ENCODE data around the gene BBIP1. TPM values are rescaled to one million over a fixed set of nuclear protein-coding genes. Genes with fewer than 3 reads are reported as not detected.

BBIP1 gene
- total RNA-seq, 2 donors from 2014 or later: 18.2 to 23.1 TPM

DNA sequence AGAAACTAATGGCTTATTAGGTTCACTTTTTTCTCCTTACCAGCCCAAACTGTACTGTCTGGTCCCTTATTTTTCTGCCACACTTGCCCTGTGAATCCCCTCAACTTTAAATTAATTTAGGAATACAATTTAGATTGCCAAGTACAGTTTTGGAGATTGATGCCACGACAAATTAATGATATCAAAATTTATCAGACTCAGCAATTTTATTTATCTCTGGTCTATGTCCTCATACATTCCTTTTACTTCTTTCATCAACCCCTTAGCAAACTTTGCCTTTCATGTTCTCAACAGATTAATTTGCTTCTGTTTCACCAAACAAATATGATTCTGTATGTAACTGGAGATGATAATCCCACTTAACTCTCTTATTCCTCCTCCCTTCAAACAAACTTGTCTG is 38.6 kb upstream of the BBIP1 start:
- H3K9me3 ChIP-seq: no peaks in the 10 kb centered on the region
- no peak for TF ChIP-seq CTCF (IDR thresholded peaks at IDR 0.05)
- H3K27me3 ChIP-seq: no peaks in the 10 kb centered on the region
- no peaks in the 10 kb centered on the region for H3K36me3 ChIP-seq
- no peak for DNase-seq (ENCODE audit: low spot score)
- no peak overlapping the region for H3K27ac ChIP-seq
- no peak overlapping the region for H3K4me3 ChIP-seq
- H3K4me1 ChIP-seq: peaks cover 0 to 13% of the 10 kb centered on the region in 2 donors

GRCh38 chr10:110951381-110951780 is 32.4 kb upstream of the BBIP1 start:
- H3K27ac ChIP-seq: no peak overlapping the region
- no peaks in the 10 kb centered on the region for H3K27me3 ChIP-seq
- H3K36me3 ChIP-seq: no peaks in the 10 kb centered on the region
- H3K9me3 ChIP-seq: no peaks in the 10 kb centered on the region
- DNase-seq (ENCODE audit: low spot score): no peak
- H3K4me1 ChIP-seq: no peaks in the 10 kb centered on the region
- no peak overlapping the region for H3K4me3 ChIP-seq
- no peak for TF ChIP-seq CTCF (IDR thresholded peaks at IDR 0.05)

DNA sequence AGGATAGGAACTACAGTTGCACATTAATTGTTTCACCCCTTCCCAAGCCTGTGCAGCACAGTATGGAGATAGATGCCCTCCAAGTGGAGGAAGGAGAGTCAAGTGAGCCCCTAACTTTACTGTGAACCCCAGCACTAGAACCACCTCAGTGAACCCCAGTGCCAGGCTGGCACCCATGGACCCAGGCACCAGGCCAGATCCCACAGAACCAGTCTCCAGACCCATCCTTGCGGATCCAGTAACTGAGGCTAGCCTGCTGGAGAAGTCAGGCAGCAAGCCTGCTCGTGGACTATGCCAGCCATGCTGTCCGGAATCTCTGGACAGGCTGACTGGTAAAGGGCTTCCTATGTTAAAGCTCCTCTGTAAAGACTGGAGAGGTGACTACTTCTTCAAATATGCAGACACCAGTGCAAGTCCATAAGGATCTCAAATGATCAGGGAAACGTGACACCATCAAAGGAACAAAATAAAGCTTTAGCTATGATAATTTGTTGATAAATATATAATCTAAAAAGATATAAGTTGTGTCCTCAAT is 28.1 kb upstream of the BBIP1 start:
- Histone ChIP-seq H3K27me3 (no peaks in the 10 kb centered on the region), H3K27ac (no peak overlapping the region), H3K9me3 (no peaks in the 10 kb centered on the region), H3K4me1 (peaks cover 0 to 11% of the 10 kb centered on the region in 2 donors), H3K36me3 (no peaks in the 10 kb centered on the region), H3K4me3 (no peak overlapping the region)
- DNase-seq (ENCODE audit: low spot score): no peak
- TF ChIP-seq CTCF (IDR thresholded peaks at IDR 0.05): no peak

GRCh38 chr10:110946496-110946895 is 27.5 kb upstream of the BBIP1 start:
- no peak for TF ChIP-seq CTCF (IDR thresholded peaks at IDR 0.05)
- Histone ChIP-seq H3K27ac (no peak overlapping the region), H3K36me3 (no peaks in the 10 kb centered on the region), H3K4me1 (peaks cover 0 to 11% of the 10 kb centered on the region in 2 donors), H3K9me3 (no peaks in the 10 kb centered on the region), H3K4me3 (no peak overlapping the region), H3K27me3 (no peaks in the 10 kb centered on the region)
- DNase-seq (ENCODE audit: low spot score): no peak

GRCh38 chr10:110944792-110945396 is 25.9 kb upstream of the BBIP1 start:
- H3K4me3 ChIP-seq: no peak overlapping the region
- H3K36me3 ChIP-seq: no peaks in the 10 kb centered on the region
- no peak for TF ChIP-seq CTCF (IDR thresholded peaks at IDR 0.05)
- no peaks in the 10 kb centered on the region for H3K9me3 ChIP-seq
- no peaks in the 10 kb centered on the region for H3K27me3 ChIP-seq
- no peak overlapping the region for H3K27ac ChIP-seq
- DNase-seq (ENCODE audit: low spot score): no peak
- H3K4me1 ChIP-seq: peaks cover 0 to 11% of the 10 kb centered on the region in 2 donors

DNA sequence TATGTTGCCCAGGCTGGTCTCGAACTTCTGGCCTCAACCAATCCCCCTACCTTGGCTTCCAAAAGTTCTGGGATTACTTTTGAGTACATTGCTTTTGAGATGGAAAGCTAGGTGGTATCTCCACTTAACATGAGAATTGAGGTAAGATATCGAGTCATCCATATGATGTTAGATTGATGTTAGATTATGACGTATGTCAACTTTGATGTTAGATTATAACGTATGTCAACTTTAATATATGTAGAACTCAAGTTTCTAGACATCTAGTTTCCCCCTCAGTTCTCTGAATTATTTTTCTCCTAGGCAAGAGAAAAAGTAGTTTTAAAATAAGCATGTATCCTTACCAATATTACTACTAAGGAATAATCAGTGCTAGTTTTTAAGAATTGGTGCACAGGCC is 20.4 kb upstream of the BBIP1 start:
- Histone ChIP-seq H3K27ac (no peak overlapping the region), H3K9me3 (no peaks in the 10 kb centered on the region), H3K4me1 (no peaks in the 10 kb centered on the region), H3K4me3 (no peak overlapping the region), H3K27me3 (no peaks in the 10 kb centered on the region), H3K36me3 (no peaks in the 10 kb centered on the region)
- DNase-seq (ENCODE audit: low spot score): no peak
- TF ChIP-seq CTCF (IDR thresholded peaks at IDR 0.05): no peak

All from right atrium auricular region (tissue), 2 donors.